Activated CD4-positive, alpha-beta T cell treated with anti-CD3 and anti-CD28 coated beads, Interleukin-2, amount 10 ng/mL, durations not matched to agents 7 days and 5 days (primary cell): ENCODE results near the gene SLFN13. TPM values are rescaled to one million over a fixed set of nuclear protein-coding genes. Genes with fewer than 3 reads are reported as not detected.
"Not testable (repeated sequence)": the region's sequence is repeated elsewhere in the genome, so short reads cannot be mapped to it uniquely, and the experiment has no call there.

Source experiments
- CTCF ChIA-PET: fragments of 350-600 bp; sonication (Branson Sonifier 250); formaldehyde crosslinking; loops from one replicate; lab custom pipeline; 2021; ENCODE audit warnings: antibody characterized with exemption; lab: Charles Lee
- POLR2A ChIA-PET: fragments of 350-600 bp; sonication (Branson Sonifier 250); formaldehyde crosslinking; loops from one replicate; lab custom pipeline; 2021; ENCODE audit warnings: antibody characterized with exemption; lab: Charles Lee
- DNase-seq: peaks from one replicate; pipeline ENCODE4 v3.0.0-alpha.2; 2020
- H3K27ac Mint-ChIP-seq: one replicate; pipeline ENCODE4 v1.8.0; 2021; ENCODE audit warnings: mild to moderate bottlenecking, moderate library complexity, mixed read lengths
- H3K27me3 Mint-ChIP-seq: one replicate; pipeline ENCODE4 v1.8.0; 2021; ENCODE audit warnings: mixed read lengths
- H3K36me3 Mint-ChIP-seq: one replicate; pipeline ENCODE4 v1.8.0; 2021; ENCODE audit warnings: low read depth, mixed read lengths
- H3K4me1 Mint-ChIP-seq: one replicate; pipeline ENCODE4 v1.8.0; 2021; ENCODE audit warnings: mixed read lengths
- H3K4me3 Mint-ChIP-seq: one replicate; pipeline ENCODE4 v1.8.0; 2021; ENCODE audit warnings: mild to moderate bottlenecking, moderate library complexity, mixed read lengths
- H3K9me3 Mint-ChIP-seq: one replicate; pipeline ENCODE4 v1.8.0; 2021; ENCODE audit warnings: mixed read lengths
- total RNA-seq, 2 experiments: library from RNA; stranded (reverse); gene quantifications; one replicate each; pipeline ENCODE4 v1.2.3, GENCODE V29; 2021

SLFN13 gene
- total RNA-seq, 2 experiments from 2014 or later, result 50.4 to 53.6 TPM

DNA sequence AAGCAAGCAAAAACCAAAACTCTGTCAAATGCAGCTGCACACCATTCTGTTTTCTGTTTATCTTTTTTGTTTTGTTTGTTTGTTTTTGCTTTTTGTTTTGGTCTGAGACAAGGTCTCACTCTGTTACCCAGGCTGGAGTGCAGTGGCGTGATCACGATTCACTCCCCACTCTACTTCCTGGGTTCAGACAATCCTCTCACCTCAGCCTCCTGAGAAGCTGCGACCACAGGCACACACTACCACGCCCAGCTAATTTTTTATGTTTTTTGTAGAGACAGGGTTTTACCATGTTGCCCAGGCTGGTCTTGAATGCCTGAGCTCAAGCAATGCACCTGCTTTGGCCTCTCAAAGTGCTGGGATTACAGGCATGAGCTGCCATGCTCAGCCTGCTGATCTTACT, 19.3 kb upstream of the SLFN13 start:
- peak; percentile 64 for DNase-seq

DNA sequence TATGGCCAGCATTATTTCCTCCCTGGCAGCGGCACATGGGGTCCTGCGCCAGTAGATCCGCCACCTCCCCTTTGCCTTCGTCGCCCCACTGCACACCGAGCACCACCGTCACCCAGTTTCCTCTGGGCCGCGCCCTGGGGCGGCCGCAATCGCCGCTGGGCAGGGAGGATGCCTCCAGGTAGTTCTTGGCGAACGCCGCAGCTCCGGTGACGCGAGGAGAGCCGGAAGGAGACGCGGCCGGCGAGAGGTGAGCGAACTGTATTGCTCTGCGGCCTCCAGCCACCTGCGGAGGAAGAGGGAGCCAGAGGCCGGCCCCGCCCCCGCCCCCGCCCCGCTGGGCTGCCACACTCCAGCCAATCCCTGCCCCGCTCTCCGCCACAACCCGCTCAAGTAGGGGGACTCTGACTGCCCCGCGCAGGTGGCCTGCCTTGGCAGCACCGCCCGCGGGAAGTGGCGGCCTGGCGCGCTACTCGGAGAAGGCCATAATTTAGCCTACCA, 11.8 kb upstream of the SLFN13 start:
- peaks cover 27% of the 10 kb centered on the region for H3K9me3 Mint-ChIP-seq
- DNase-seq, result peak; percentile 56
- ChIA-PET CTCF (no interaction called here), POLR2A (no interaction called here)
- peak overlapping the region; percentile 54 for H3K4me3 Mint-ChIP-seq
- peak overlapping the region; percentile 79 for H3K27ac Mint-ChIP-seq
- H3K4me1 Mint-ChIP-seq, result peaks cover 32% of the 10 kb centered on the region
- H3K36me3 Mint-ChIP-seq, result peaks cover 75% of the 10 kb centered on the region
- no peaks in the 10 kb centered on the region for H3K27me3 Mint-ChIP-seq

More for the DNA sequence above, 19.3 kb upstream of the SLFN13 start:
- CTCF ChIA-PET, result interaction anchor here (1.3 kb wide), 1 partner anchor 12 kb away, joined by 3 read pairs; no protein-coding TSS in a partner anchor
- Mint-ChIP-seq H3K4me1 (peaks cover 54% of the 10 kb centered on the region), H3K4me3 (peak overlapping the region; percentile 24), H3K36me3 (peaks cover 91% of the 10 kb centered on the region), H3K27me3 (no peaks in the 10 kb centered on the region), H3K27ac (peak overlapping the region; percentile 83), H3K9me3 (peaks cover 34% of the 10 kb centered on the region)
- POLR2A ChIA-PET, result no interaction called here

DNA sequence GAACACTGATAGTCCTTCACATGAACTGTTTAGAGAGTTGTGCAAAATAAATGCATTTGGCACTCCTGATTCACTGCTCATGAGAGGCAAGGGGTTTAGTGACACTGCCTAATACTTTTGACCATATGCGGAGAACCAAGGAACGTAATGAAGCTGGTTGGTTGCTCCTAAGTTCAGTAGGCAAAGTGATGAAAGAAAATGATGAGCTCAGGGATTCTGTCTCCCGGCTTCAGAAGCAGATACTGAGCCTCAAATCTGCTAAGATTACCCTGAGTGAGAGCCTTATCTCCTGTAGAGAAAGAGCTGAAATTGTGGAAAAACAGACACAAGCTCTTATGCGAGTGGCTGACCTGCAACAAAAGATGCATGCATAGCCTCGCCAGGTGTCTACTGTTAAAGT, 5.5 kb upstream of the SLFN13 start:
- CTCF ChIA-PET, H3K27me3 Mint-ChIP-seq, H3K4me3 Mint-ChIP-seq, DNase-seq, H3K27ac Mint-ChIP-seq, POLR2A ChIA-PET, H3K4me1 Mint-ChIP-seq: not testable (repeated sequence)
- H3K9me3 Mint-ChIP-seq, result peaks cover 17% of the 10 kb centered on the region
- peaks cover 48% of the 10 kb centered on the region for H3K36me3 Mint-ChIP-seq

DNA sequence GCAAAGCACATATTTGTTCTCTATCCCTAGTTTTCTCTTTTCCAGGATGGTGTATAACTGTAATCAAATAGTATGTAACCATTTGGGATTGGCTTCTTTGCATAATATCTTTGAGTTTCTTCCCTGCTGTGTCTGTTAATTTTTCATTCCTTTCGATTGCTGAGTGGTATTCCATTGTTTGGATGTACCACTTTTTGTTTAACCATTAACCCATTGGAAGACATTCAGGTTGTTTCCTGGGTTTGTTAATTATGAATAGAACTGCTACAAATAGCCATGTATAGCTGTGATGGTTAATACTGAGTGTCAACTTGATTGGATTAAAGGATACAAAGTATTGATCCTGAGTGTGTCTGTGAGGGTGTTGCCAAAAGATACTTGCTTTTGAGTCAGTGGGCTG, 4.6 kb upstream of the SLFN13 start:
- no peak overlapping the region for H3K4me3 Mint-ChIP-seq
- no peak overlapping the region for H3K27ac Mint-ChIP-seq
- peaks cover 11% of the 10 kb centered on the region for H3K9me3 Mint-ChIP-seq
- CTCF ChIA-PET, result no interaction called here
- POLR2A ChIA-PET, result no interaction called here
- no peaks in the 10 kb centered on the region for H3K27me3 Mint-ChIP-seq
- H3K4me1 Mint-ChIP-seq, result peaks cover 15% of the 10 kb centered on the region
- no peak for DNase-seq
- H3K36me3 Mint-ChIP-seq, result peaks cover 47% of the 10 kb centered on the region

DNA sequence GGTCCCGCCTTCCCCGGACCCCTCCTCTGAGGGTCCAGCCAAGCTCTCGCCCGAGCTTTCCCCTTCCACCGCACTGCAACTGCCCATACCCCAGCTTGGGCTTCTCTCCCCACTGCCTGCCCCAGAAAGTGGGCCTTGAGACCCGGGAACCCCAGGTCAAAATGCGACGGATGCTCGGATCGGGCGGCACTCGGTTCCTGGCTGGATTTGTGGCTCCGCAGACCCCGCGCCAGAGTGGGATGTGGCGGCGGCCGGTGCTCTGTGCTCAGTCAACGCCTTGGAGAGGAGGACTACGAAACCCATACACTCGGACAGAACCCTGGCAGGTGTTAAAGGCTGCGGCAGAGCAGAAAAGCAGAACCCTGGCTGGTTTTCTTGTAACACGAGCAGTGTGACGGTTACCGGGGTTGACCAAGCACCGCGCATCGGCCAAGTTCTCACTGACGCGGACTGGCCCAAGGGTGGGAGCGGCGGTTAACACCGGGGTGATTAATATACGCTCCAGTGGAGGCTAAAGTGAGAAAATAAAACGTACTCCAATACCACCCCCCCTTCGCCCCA, 885 bp upstream of the SLFN13 start:
- CTCF ChIA-PET, result no interaction called here
- POLR2A ChIA-PET, result no interaction called here

DNA sequence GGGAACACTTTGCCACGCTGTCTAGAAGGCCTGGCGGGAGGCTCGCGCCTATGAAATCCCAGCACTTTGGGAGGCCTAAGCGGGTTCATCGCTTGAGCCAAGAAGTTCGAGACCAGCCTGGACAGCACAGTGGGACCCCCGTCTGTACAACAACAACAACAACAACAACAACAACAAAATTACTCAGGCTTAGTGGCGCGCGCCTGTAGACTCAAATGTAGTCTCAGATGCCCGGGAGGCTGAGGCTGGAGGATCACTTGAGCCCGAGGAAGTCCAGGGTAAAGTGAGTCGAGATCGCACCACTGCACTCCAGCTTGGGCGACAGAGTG, 297 bp upstream of the SLFN13 start:
- Mint-ChIP-seq H3K27ac (peak overlapping the region; percentile 85), H3K4me3 (peak overlapping the region; percentile 73), H3K9me3 (peaks cover under 1% of the 10 kb centered on the region), H3K36me3 (peaks cover 63% of the 10 kb centered on the region), H3K4me1 (peaks cover 25% of the 10 kb centered on the region), H3K27me3 (no peaks in the 10 kb centered on the region)
- ChIA-PET CTCF (interaction anchor here (1.0 to 1.8 kb wide), 2 partner anchors 10 to 13 kb away, joined by 3 to 9 read pairs; no protein-coding TSS in a partner anchor), POLR2A (interaction anchor here (1.0 kb wide), 1 partner anchor 84 kb away, joined by 4 read pairs; no protein-coding TSS in a partner anchor)
- no peak for DNase-seq

More for the DNA sequence above, 885 bp upstream of the SLFN13 start:
- Mint-ChIP-seq H3K27me3 (no peaks in the 10 kb centered on the region), H3K4me1 (peaks cover 25% of the 10 kb centered on the region), H3K4me3 (peak overlapping the region; percentile 34), H3K9me3 (peaks cover 2% of the 10 kb centered on the region), H3K27ac (no peak overlapping the region), H3K36me3 (peaks cover 59% of the 10 kb centered on the region)
- no peak for DNase-seq

DNA sequence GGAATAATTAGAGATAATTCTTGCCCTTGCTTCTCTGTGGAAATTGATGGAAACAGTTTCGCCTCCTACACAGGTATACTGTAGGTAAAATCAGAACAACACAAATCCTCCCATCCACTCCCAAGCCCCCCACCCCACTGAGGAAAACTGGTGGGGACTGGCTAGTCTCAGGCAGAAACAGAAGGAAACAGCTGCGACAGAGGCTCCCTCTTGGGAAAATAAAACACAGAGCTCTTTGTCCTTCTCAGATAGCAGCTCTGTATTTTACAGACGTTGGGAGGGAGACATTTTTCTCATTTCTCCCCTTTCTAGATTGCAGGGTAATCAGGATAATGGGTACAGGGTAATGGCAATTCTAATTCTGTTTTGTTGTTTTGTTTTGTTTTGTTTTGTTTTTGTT, 1.1 kb downstream of the SLFN13 start:
- peaks cover 75% of the 10 kb centered on the region for H3K36me3 Mint-ChIP-seq
- H3K27ac Mint-ChIP-seq, result peak overlapping the region; percentile 19

DNA sequence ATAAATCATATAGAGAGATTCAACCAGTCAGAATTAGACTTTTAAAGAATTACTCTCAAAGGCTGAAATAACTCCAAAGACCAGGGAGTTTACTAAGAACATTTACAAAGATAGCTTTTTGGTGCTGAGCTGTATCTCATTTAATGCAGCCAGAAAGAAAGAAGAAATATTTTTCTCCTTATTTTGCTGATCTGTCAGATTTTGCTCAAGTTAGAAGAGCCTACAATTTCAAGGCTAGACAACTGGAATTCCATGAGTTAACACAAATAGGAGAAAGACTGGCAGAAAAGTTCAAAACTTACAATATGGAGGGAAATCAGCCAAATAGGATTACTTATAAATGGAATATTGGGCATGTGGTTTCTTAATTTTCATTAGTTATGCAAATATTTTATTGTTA, 10.1 kb downstream of the SLFN13 start:
- Mint-ChIP-seq H3K4me3 (no peak overlapping the region), H3K36me3 (peaks cover 43% of the 10 kb centered on the region), H3K9me3 (no peaks in the 10 kb centered on the region), H3K27me3 (no peaks in the 10 kb centered on the region), H3K4me1 (peaks cover 10% of the 10 kb centered on the region), H3K27ac (no peak overlapping the region)
- POLR2A ChIA-PET, result interaction anchor here (0.6 kb wide), 1 partner anchor 59 kb away, joined by 5 read pairs; no protein-coding TSS in a partner anchor
- DNase-seq, result no peak
- CTCF ChIA-PET, result interaction anchor here (0.7 to 2.1 kb wide), 3 partner anchors 9 to 228 kb away, joined by 3 to 9 read pairs (median 5); partner anchors contain the start of gene SLFN13

More for the DNA sequence above, 1.1 kb downstream of the SLFN13 start:
- Mint-ChIP-seq H3K9me3 (no peaks in the 10 kb centered on the region), H3K4me1 (peaks cover 27% of the 10 kb centered on the region), H3K27me3 (no peaks in the 10 kb centered on the region), H3K4me3 (peak overlapping the region; percentile 73)
- DNase-seq, result no peak
- ChIA-PET CTCF (interaction anchor here (1.3 to 1.8 kb wide), 3 partner anchors 8 to 277 kb away, joined by 3 to 9 read pairs (median 4); no protein-coding TSS in a partner anchor), POLR2A (no interaction called here)

DNA sequence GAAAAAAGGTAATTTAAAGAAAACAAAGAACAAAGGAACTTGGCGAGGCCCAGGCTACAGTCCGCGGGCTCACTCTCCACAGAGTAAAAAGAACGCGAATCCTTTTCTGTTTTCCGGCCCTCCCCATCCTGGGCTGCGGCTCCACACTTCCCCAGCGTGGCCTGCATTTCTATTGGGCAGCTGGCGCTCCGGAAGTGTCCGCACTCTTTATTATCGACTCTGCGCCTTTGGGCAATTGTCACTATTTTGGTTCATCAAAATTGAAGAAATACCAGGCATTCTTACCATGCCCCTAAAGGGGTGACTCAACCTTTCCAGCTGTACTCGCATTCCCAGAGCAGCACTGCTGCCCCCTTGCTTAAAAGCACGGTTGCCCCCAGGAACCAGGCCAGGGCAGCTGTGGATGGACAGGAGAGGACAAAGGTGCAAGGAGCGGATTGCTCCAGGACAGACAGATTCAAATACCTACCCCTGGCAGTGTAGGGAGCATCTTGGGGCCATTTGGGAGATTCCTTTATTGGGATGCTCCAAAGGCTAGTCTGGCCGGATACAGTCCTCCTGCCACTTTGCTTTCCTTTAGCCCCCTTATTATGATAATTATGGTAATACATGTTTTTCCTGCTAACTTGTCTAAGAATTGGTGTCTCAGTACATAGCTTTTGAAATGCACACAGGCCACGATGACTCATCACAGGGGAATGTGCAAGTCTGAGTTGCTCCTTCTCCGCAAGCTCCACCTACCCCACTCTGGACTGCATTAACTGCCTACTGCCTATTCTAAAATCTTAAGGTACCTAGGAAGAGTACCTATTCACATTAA, 15.3 kb downstream of the SLFN13 start:
- ChIA-PET POLR2A (interaction anchor here (0.9 kb wide), 1 partner anchor 60 kb away, joined by 3 read pairs; the partner anchor contains the start of gene SLFN11), CTCF (interaction anchor here (1.2 to 2.1 kb wide), 3 partner anchors 11 to 100 kb away, joined by 3 to 6 read pairs (median 3); no protein-coding TSS in a partner anchor)
- peaks cover 56% of the 10 kb centered on the region for H3K4me1 Mint-ChIP-seq
- H3K36me3 Mint-ChIP-seq, result peaks cover 33% of the 10 kb centered on the region
- no peaks in the 10 kb centered on the region for H3K27me3 Mint-ChIP-seq
- peak overlapping the region; percentile 96 for H3K27ac Mint-ChIP-seq
- peak; percentile 68 for DNase-seq
- no peaks in the 10 kb centered on the region for H3K9me3 Mint-ChIP-seq
- H3K4me3 Mint-ChIP-seq, result peak overlapping the region; percentile 97

DNA sequence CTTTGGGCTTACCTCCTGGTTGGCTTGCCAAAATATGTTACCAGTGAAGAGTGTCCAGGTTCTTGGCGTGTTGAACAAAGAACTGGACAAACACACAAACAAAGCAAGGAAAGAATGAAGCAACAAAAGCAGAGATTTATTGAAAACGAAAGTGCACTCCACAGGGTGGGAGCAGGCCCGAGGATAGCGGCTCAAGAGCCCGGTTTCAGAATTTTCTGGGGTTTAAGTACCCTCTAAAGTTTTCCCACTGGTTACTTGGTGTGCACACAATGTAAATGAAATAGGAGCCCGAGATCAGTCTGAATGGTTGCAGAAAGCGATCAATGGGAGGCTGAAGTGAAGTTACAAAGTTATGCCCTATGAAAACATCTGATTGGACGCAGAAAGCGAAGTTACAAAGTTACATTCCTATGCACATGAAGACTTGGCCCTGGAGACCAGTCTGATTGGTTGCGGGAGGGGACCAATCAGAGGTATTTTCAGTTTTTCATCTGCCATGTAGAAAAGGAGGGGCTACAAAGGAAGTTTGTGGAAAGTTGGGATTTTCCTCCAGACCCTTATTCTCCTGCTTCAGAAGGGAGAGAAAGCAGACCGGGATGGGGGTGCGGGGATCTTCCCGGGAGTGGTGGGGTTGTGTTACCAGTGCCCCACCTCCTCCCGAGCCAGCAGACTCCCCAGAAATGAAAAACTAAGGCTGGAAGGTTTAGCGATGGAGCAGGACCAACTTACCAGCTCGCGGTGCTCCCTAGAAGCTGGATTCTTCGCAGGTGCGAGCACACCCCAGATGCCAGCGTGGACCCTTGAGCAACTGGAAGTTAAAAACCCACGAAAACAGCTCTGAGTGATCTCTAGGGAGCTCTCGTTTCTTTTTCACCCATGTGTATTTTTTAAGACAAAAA, 16.1 kb downstream of the SLFN13 start, which contains the start of gene SLFN12:
SLFN12 (minus strand) TSS at position 325 of the 899 bp plus-strand sequence. CDS start 9,472 bp downstream, outside the sequence.
- no peaks in the 10 kb centered on the region for H3K27me3 Mint-ChIP-seq
- H3K36me3 Mint-ChIP-seq, result peaks cover 33% of the 10 kb centered on the region
- peaks cover 63% of the 10 kb centered on the region for H3K4me1 Mint-ChIP-seq
- no peaks in the 10 kb centered on the region for H3K9me3 Mint-ChIP-seq
- peak within 1 kb of the TSS; percentile 96 for H3K27ac Mint-ChIP-seq
- H3K4me3 Mint-ChIP-seq, result peak within 1 kb of the TSS; percentile 97
- ChIA-PET POLR2A (interaction anchor here (0.9 kb wide), 1 partner anchor 59 kb away, joined by 3 read pairs; the partner anchor contains the start of gene SLFN11), CTCF (interaction anchor here (0.5 to 2.1 kb wide), 4 partner anchors 10 to 495 kb away, joined by 3 to 6 read pairs (median 4); no protein-coding TSS in a partner anchor)
- peak; percentile 66 for DNase-seq

DNA sequence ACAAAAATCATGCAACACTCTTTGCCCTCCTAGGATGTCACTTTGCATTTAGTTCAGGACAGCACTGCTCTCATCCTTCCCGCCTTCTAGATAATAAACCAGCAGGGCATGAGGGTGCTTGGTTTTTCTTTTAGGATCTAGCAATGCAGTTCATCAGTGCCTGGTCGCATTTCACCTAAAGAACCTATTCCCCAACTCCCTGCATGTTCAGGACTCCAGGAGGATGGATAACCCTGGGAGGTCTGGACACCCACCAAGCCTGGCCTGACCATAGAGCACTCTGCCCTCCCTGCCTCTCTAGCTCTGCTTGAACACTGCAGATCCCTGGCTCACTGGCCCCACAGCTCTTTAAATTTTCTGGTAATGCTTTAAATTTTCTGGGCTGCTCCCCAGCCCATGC, 18.9 kb downstream of the SLFN13 start:
- POLR2A ChIA-PET, result interaction anchor here (0.6 to 0.7 kb wide), 2 partner anchors 73 to 76 kb away, joined by 4 read pairs; no protein-coding TSS in a partner anchor
- CTCF ChIA-PET, result no interaction called here
- Mint-ChIP-seq H3K4me1 (peaks cover 63% of the 10 kb centered on the region), H3K4me3 (no peak overlapping the region), H3K27ac (no peak overlapping the region), H3K36me3 (peaks cover 50% of the 10 kb centered on the region), H3K27me3 (no peaks in the 10 kb centered on the region), H3K9me3 (peaks cover 4% of the 10 kb centered on the region)
- DNase-seq, result no peak
